HFFc6 (cell line): ENCODE measurements around the gene FBXO21. TPM values are rescaled to one million over a fixed set of nuclear protein-coding genes. Genes with fewer than 3 reads are reported as not detected.
A peak's percentile ranks its signal among the peaks of the same experiment; 100 is the strongest.
"Not testable (repeated sequence)": the region's sequence is repeated elsewhere in the genome, so short reads cannot be mapped to it uniquely, and the experiment has no call there.

Source experiments
- DNase-seq: peaks from one replicate; pipeline ENCODE4 v3.0.0-alpha.2; 2018
- H3K27ac Mint-ChIP-seq: 2 replicates; pipeline ENCODE4 v1.8.0; 2020; ENCODE audit warnings: mild to moderate bottlenecking, mixed read lengths
- H3K27me3 Mint-ChIP-seq: 2 replicates; pipeline ENCODE4 v1.8.0; 2021; ENCODE audit warnings: mild to moderate bottlenecking, moderate library complexity, mixed read lengths; ENCODE audit not compliant: insufficient read depth
- H3K36me3 Mint-ChIP-seq: 2 replicates; pipeline ENCODE4 v1.8.0; 2021; ENCODE audit warnings: low read depth, mixed read lengths
- H3K4me1 Mint-ChIP-seq: 2 replicates; pipeline ENCODE4 v1.8.0; 2020; ENCODE audit warnings: low read depth, mixed read lengths
- H3K4me3 Mint-ChIP-seq: 2 replicates; pipeline ENCODE4 v1.8.0; 2020; ENCODE audit warnings: mild to moderate bottlenecking, moderate library complexity, mixed read lengths
- H3K9me3 Mint-ChIP-seq: 2 replicates; pipeline ENCODE4 v1.8.0; 2020; ENCODE audit warnings: mild to moderate bottlenecking, mixed read lengths
- CTCF ChIP-seq: fragments of 200-600 bp; sonication (generic); IDR thresholded peaks from 2 replicates; pipeline ENCODE4 v1.5.0; 2021; ENCODE audit warnings: antibody characterized with exemption, mild to moderate bottlenecking
- total RNA-seq, 6 experiments: library from RNA; stranded (reverse); fragmentation: NEBNext Ultra II Directional; extraction: Animal tissue kit (Norgen Biotek cat#: 25700); gene quantifications; 2 replicates in 1 of 6; 3 replicates in 5 of 6; pipeline ENCODE4 v1.2.3, GENCODE V29; 2021

The FBXO21 gene
- total RNA-seq, 6 experiments from 2014 or later: 26.2 to 35.3 (median 32.3) TPM

GRCh38 chr12:117228239-117228638, 38.0 kb upstream of the FBXO21 start:
- Mint-ChIP-seq H3K4me3 (no peak overlapping the region), H3K4me1 (no peaks in the 10 kb centered on the region), H3K9me3 (no peaks in the 10 kb centered on the region), H3K27me3 (peaks cover 7% of the 10 kb centered on the region), H3K27ac (no peak overlapping the region), H3K36me3 (no peaks in the 10 kb centered on the region)
- TF ChIP-seq CTCF: no peak
- peak; percentile 0 for DNase-seq

GRCh38 chr12:117227000-117227653, 36.9 kb upstream of the FBXO21 start:
- Mint-ChIP-seq H3K4me1 (no peaks in the 10 kb centered on the region), H3K36me3 (no peaks in the 10 kb centered on the region), H3K9me3 (no peaks in the 10 kb centered on the region), H3K4me3 (no peak overlapping the region), H3K27ac (no peak overlapping the region), H3K27me3 (peaks cover 8% of the 10 kb centered on the region)
- no peak for TF ChIP-seq CTCF
- DNase-seq: no peak

GRCh38 chr12:117226505-117226904, 36.2 kb upstream of the FBXO21 start:
- Mint-ChIP-seq H3K9me3 (no peaks in the 10 kb centered on the region), H3K36me3 (no peaks in the 10 kb centered on the region), H3K27ac (no peak overlapping the region), H3K27me3 (peaks cover 4% of the 10 kb centered on the region), H3K4me1 (no peaks in the 10 kb centered on the region), H3K4me3 (no peak overlapping the region)
- no peak for DNase-seq
- TF ChIP-seq CTCF: no peak

- no peak overlapping the region for H3K27ac Mint-ChIP-seq
- H3K36me3 Mint-ChIP-seq: no peaks in the 10 kb centered on the region
- H3K9me3 Mint-ChIP-seq: no peaks in the 10 kb centered on the region
- no peak overlapping the region for H3K4me3 Mint-ChIP-seq
- no peak for TF ChIP-seq CTCF
- no peak for DNase-seq
- H3K27me3 Mint-ChIP-seq: peaks cover 2% of the 10 kb centered on the region
- H3K4me1 Mint-ChIP-seq: no peaks in the 10 kb centered on the region
Observed at GRCh38 chr12:117225179-117225578, 34.9 kb upstream of the FBXO21 start.

- H3K27ac Mint-ChIP-seq, H3K4me1 Mint-ChIP-seq, H3K36me3 Mint-ChIP-seq, DNase-seq, H3K4me3 Mint-ChIP-seq, H3K9me3 Mint-ChIP-seq: not testable (repeated sequence)
- peaks cover 28% of the 10 kb centered on the region for H3K27me3 Mint-ChIP-seq
Observed at GRCh38 chr12:117220947-117221346, 30.7 kb upstream of the FBXO21 start.

- no peak for DNase-seq
- H3K4me3 Mint-ChIP-seq: no peak overlapping the region
- H3K9me3 Mint-ChIP-seq: no peaks in the 10 kb centered on the region
- TF ChIP-seq CTCF: no peak
- H3K36me3 Mint-ChIP-seq: no peaks in the 10 kb centered on the region
- no peak overlapping the region for H3K27ac Mint-ChIP-seq
- no peaks in the 10 kb centered on the region for H3K4me1 Mint-ChIP-seq
- H3K27me3 Mint-ChIP-seq: peaks cover 28% of the 10 kb centered on the region
Observed at GRCh38 chr12:117218149-117218548, 27.9 kb upstream of the FBXO21 start.
